Skeletal muscle tissue (tissue), 4 donors: ENCODE measurements around the gene INO80E. TPM values are rescaled to one million over a fixed set of nuclear protein-coding genes. Genes with fewer than 3 reads are reported as not detected.

Experiments
- H3K27ac ChIP-seq: one replicate; pipeline ENCODE4 v1.7.0; 2013; ENCODE audit warnings: mild to moderate bottlenecking, low read depth, low read length, inconsistent platforms
- H3K27me3 ChIP-seq, 3 donors: one replicate each; pipeline ENCODE4 v1.7.0; 2013; ENCODE audit warnings: low read length in 3 of 3; ENCODE audit not compliant: control insufficient read depth in 3 of 3, insufficient read depth in 3 of 3
- H3K36me3 ChIP-seq, 3 donors: one replicate each; pipeline ENCODE4 v1.7.0; 2013; ENCODE audit warnings: low read length in 3 of 3; ENCODE audit not compliant: control insufficient read depth in 3 of 3, insufficient read depth in 3 of 3
- H3K4me1 ChIP-seq, 3 donors: one replicate each; pipeline ENCODE4 v1.7.0; 2013; ENCODE audit warnings: low read length in 3 of 3, mild to moderate bottlenecking in 3 of 3; ENCODE audit not compliant: control insufficient read depth in 3 of 3, insufficient read depth in 3 of 3
- H3K4me3 ChIP-seq, 3 donors: one replicate each; pipeline ENCODE4 v1.7.0; 2013; ENCODE audit warnings: low read length in 3 of 3
- H3K9ac ChIP-seq, 3 donors: one replicate each; pipeline ENCODE4 v1.7.0; 2013; ENCODE audit warnings: low read length in 3 of 3, mild to moderate bottlenecking in 3 of 3, moderate library complexity in 2 of 3, low read depth in 1 of 3
- H3K9me3 ChIP-seq, 3 donors: one replicate each; pipeline ENCODE4 v1.7.0; 2013; ENCODE audit warnings: low read length in 3 of 3; ENCODE audit not compliant: control insufficient read depth in 3 of 3
- total RNA-seq: library from RNA; depleted of rRNA; stranded (reverse); fragments of >200 nt; gene quantifications from one replicate; pipeline ENCODE4 v1.2.3, GENCODE V29; 2014
- donor health status: Osteomylitis.

INO80E gene
- total RNA-seq, 1 donor from 2014 or later, result 12.5 TPM

DNA sequence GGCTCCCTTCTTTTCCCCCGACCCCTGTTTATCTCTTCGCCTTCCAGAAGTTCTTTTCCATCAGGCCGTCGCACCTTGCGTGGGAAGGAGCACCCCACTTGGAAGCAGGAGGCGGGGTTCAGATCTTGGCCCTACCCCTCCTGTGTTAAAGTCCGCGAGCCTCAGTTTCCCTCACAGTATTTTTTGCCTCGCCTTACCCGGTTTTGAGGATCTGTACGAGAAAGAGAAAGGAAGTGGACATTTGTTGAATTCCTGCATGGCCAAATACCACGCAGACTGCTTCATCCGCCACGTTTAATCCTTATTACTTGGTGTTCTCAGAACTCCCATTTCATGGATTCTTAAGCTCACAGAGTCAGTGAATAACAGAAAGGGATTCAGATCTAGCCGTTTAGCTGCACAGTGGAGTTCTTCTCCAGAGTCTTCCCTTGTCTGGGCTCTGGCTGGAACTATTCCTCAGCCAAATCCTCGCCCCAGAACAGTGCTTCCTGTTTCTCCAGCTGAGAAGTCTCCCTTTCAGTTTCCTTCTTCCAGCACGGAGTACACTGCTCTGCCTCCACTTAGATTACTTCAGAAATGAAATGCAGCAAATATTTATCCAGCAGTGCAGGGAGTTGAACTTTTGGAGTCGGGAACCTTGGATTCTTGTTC lies 33.6 kb upstream of the INO80E start:
- peak overlapping the region; percentile 77 to 87 (median 85) for H3K9ac ChIP-seq
- H3K27me3 ChIP-seq, result no peaks in the 10 kb centered on the region
- H3K4me3 ChIP-seq, result peak overlapping the region; percentile 89 to 90 (median 89)
- peaks cover 0 to 6% (median 0%) of the 10 kb centered on the region in 3 donors for H3K36me3 ChIP-seq
- peak overlapping the region; percentile 85 for H3K27ac ChIP-seq
- H3K9me3 ChIP-seq, result no peaks in the 10 kb centered on the region
- H3K4me1 ChIP-seq, result peaks cover 12 to 19% (median 18%) of the 10 kb centered on the region in 3 donors

DNA sequence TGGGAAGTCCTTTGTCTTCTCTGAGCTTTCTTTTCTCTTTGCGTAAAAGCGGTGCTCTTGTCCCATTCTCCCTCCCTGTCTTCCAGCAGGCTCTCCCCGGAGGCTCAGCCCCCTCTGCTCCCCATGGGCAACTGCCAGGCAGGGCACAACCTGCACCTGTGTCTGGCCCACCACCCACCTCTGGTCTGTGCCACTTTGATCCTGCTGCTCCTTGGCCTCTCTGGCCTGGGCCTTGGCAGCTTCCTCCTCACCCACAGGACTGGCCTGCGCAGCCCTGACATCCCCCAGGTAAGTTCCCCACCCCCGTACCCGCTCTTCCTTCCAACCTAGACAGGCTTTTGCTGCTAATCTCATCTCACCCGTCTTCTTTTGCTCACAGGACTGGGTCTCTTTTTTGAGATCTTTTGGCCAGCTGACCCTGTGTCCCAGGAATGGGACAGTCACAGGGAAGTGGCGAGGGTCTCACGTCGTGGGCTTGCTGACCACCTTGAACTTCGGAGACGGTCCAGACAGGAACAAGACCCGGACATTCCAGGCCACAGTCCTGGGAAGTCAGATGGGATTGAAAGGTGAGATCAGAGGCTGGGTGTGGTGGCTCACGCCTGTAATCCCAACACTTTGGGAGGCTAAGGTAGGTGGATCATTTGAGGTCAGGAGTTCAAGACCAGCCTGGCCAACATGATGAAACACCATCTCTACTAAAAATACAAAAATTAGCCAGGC lies 32.9 kb upstream of the INO80E start:
- Histone ChIP-seq H3K9ac (peak overlapping the region in 2 of 3 donors; percentile 5 to 87), H3K36me3 (peaks cover 4 to 11% (median 5%) of the 10 kb centered on the region in 3 donors), H3K4me1 (peaks cover 12 to 19% (median 18%) of the 10 kb centered on the region in 3 donors), H3K27ac (peak overlapping the region; percentile 85), H3K27me3 (no peaks in the 10 kb centered on the region), H3K4me3 (peak overlapping the region; percentile 89 to 90 (median 89)), H3K9me3 (no peaks in the 10 kb centered on the region)

DNA sequence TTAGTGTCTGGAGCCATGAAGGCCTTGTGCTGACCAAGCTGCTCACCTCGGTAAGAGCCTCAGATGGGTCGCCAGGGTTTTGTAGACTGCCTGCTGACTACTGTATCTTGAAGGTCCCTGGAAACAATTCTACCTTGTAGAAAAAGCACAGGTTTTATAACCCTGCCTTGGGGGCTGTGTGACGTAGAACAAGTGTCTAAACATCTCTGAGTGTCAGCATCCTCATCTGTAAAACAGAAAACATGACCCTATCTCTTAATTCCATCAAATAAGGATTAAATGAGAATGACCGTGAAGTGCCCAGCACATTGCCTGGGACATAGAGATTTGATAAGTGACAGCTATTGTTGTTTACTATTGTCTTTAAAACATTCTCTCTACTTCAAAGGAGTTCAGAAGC lies 27.8 kb upstream of the INO80E start:
- no peak overlapping the region for H3K9ac ChIP-seq
- peaks cover 3 to 6% (median 5%) of the 10 kb centered on the region in 3 donors for H3K4me1 ChIP-seq
- H3K4me3 ChIP-seq, result no peak overlapping the region
- no peaks in the 10 kb centered on the region for H3K27me3 ChIP-seq
- no peaks in the 10 kb centered on the region for H3K9me3 ChIP-seq
- H3K36me3 ChIP-seq, result peaks cover 20 to 29% (median 26%) of the 10 kb centered on the region in 3 donors
- H3K27ac ChIP-seq, result no peak overlapping the region

DNA sequence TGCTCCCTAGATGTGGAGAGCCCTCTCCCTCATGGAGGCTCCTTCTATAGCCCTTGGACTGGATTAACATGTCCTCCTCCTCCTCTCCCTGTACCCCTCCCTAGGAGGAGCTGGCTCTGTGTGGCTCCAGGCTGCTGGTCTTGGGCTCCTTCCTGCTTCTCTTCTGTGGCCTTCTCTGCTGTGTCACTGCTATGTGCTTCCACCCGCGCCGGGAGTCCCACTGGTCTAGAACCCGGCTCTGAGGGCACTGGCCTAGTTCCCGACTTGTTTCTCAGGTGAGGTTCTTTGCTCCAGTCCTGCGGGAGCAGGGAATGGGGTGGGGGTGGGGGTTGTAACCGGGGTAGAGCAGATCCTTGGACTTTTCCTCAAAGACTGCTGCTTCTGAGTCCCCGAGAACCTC lies 24.7 kb upstream of the INO80E start:
- Histone ChIP-seq H3K4me1 (peaks cover 23 to 27% (median 25%) of the 10 kb centered on the region in 3 donors), H3K9ac (no peak overlapping the region), H3K9me3 (no peaks in the 10 kb centered on the region), H3K4me3 (no peak overlapping the region), H3K27ac (no peak overlapping the region), H3K27me3 (no peaks in the 10 kb centered on the region), H3K36me3 (peaks cover 20 to 29% (median 20%) of the 10 kb centered on the region in 3 donors)

DNA sequence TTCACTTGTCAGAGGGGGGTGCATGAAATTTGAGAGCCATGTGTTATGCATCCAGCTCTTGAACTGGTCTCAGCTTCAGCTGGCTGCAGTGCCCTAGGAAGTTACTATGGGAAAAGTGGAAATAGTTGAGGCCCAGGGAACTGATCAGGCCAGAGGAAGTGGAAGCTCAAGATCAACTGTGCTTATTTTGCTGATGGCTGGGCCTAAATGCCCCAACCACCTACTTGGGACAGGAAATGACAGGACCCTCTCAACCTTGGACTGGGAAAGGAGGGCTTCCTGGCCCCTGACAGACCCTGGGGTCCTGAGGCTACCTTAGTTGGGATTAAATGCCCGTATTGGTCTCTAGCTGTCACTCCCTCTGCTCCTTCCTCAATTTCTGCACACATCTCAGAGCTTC lies 23.5 kb upstream of the INO80E start:
- Histone ChIP-seq H3K36me3 (peaks cover 20 to 30% (median 20%) of the 10 kb centered on the region in 3 donors), H3K9me3 (no peaks in the 10 kb centered on the region), H3K27ac (no peak overlapping the region), H3K9ac (no peak overlapping the region), H3K27me3 (no peaks in the 10 kb centered on the region), H3K4me3 (no peak overlapping the region), H3K4me1 (peaks cover 35 to 38% (median 37%) of the 10 kb centered on the region in 3 donors)

DNA sequence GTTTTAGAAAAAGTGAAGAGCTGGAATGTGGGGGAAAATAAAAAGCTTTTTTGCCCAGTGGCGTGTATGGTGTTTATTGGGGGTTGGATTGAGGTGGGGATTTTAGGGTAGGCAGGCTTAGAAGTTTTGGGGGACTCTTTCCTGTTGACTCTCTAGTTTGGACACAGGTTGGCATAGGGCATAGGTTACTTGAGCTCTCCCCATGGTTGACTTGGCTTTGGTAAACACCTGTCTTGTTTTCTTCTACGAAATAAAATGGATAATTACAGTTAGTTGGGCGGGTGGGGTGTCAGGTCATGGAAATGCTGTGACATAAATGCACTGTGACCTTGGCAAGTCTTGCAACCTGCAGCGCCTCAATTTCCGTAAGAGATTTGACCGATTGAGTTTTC lies 23.1 kb upstream of the INO80E start:
- Histone ChIP-seq H3K27me3 (no peaks in the 10 kb centered on the region), H3K4me1 (peaks cover 38 to 40% (median 39%) of the 10 kb centered on the region in 3 donors), H3K4me3 (peak overlapping the region; percentile 8 to 94 (median 93)), H3K27ac (peak overlapping the region; percentile 96), H3K9me3 (no peaks in the 10 kb centered on the region), H3K9ac (peak overlapping the region in 1 of 3 donors; percentile 96), H3K36me3 (peaks cover 21 to 32% (median 22%) of the 10 kb centered on the region in 3 donors)

DNA sequence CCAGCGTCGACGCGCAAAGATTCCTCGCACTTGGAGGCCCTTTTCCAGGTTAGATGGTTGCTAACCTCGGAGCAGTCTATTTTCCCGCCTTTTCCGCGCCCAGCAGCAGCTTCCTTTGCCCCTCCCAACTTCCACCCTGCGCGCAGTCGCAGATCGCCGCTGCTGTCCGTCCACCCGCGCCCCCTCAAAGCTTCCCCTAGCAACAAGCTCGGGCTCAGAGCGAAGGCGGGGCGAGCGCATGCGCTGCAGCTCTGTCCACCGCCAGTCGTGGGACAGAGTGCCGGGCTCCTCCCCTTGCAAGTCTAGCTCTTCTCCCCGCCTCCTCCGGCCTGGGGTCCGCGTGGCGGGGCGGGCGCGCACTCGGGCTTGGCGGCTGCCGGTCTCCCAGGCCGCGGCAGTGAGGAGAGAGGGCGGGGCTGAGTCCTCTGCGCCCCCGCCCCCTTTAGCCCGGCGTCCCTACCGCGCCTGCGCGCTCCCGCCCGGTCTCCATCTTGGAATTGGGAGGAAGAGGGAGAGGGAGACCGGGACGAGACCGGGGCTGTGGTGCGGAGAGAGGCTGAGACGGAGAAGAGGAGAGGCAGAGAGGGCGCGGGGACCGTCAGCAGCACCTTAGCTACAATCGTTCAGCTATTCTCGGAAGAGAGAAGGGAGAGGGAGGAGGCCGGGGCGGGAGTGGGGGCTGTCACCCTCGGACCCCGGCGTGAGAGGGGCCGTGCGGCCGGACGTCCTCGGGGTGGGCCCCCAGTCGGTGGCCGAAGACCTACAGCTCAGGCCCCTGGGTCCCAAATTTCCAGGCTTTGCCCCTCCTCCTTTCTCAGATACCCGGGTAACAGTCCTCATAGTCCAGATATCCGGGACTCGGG lies 22.4 kb upstream of the INO80E start, which contains the start of gene TAOK2:
TSS of gene TAOK2 (plus strand) at position 485 of the 863 bp plus-strand sequence. CDS start 3,905 bp downstream, outside the sequence.
- H3K36me3 ChIP-seq, result peaks cover 20 to 32% (median 22%) of the 10 kb centered on the region in 3 donors
- H3K4me3 ChIP-seq, result peak within 1 kb of the TSS; percentile 90 to 94 (median 93)
- peaks cover 38 to 46% (median 44%) of the 10 kb centered on the region in 3 donors for H3K4me1 ChIP-seq
- no peaks in the 10 kb centered on the region for H3K27me3 ChIP-seq
- no peaks in the 10 kb centered on the region for H3K9me3 ChIP-seq
- peak within 1 kb of the TSS; percentile 96 for H3K27ac ChIP-seq
- peak within 1 kb of the TSS; percentile 85 to 96 (median 96) for H3K9ac ChIP-seq

DNA sequence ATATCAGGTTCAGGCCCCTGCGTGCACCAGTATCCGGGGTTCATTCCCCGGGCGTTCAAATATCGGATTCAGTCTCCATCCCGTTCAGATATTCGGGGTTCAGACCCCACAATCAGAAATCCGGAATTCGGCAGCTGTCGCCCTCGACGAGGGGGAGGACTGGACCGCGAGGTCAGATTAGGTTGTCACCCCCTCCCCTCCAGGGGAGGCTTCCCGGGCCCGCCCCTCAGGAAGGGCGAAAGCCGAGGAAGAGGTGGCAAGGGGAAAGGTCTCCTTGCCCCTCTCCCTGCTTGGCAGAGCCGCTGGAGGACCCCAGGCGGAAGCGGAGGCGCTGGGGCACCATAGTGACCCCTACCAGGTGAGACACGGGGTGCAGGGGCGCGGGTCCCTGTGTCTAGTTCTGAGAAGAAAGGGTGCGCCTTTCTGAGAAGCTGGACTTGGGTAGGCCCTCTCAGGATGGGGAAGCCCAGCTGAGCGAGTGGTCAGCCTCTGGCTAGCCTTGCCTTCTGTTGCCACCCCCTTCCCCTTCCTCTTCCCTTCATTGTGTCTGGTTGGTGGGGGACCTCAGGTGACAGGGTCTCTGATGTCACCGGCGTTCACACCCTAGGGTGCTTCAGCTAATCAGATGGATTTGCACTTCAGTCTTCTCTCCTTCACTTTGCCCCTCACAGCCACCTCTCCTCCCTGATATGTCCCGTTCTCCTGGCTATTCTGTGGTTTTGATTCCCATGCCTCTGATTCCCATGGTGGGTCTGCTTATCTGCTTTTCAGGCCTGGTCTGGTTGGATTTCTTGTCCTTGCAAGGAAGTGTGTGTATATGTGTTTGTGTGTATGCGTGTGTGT lies 21.5 kb upstream of the INO80E start:
- peak overlapping the region; percentile 85 to 96 (median 96) for H3K9ac ChIP-seq
- peaks cover 24 to 35% (median 26%) of the 10 kb centered on the region in 3 donors for H3K36me3 ChIP-seq
- H3K27ac ChIP-seq, result peak overlapping the region; percentile 96
- H3K4me1 ChIP-seq, result peaks cover 38 to 49% (median 46%) of the 10 kb centered on the region in 3 donors
- H3K27me3 ChIP-seq, result no peaks in the 10 kb centered on the region
- peak overlapping the region; percentile 90 to 94 (median 93) for H3K4me3 ChIP-seq
- H3K9me3 ChIP-seq, result no peaks in the 10 kb centered on the region

DNA sequence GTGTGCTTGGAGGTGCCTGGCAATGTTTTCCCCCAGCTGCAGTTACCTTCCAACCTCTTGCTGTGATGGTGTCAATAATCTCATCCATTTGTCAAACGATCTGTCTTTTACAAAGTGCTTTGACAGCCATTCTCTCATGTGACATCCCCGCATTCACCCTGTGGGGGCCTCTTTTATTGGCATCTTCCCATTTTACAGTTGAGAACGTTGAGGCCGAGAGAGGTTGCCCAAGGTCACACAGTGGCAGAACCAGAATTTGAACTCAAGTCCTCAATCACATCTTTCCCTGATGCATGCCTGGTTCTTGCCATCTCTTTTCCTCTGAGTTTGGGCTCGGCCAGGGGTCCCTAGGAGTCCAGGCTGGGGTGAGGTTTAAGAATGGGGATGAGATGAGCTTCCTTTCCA lies 20.9 kb upstream of the INO80E start:
- peaks cover 38 to 49% (median 46%) of the 10 kb centered on the region in 3 donors for H3K4me1 ChIP-seq
- peaks cover 28 to 38% (median 28%) of the 10 kb centered on the region in 3 donors for H3K36me3 ChIP-seq

More for the DNA sequence above, 20.9 kb upstream of the INO80E start:
- Histone ChIP-seq H3K27me3 (no peaks in the 10 kb centered on the region), H3K9ac (peak overlapping the region; percentile 85 to 96 (median 96)), H3K27ac (peak overlapping the region; percentile 96), H3K9me3 (no peaks in the 10 kb centered on the region), H3K4me3 (peak overlapping the region; percentile 90 to 94 (median 93))
